GM18858 (cell line): ENCODE results near the gene C21orf91.

Experiments
- ATAC-seq: cut with Tn5 transposase; IDR thresholded peaks from one replicate; pipeline ENCODE4 v1.9.1; 2021; ENCODE audit not compliant: unreplicated experiment

C21orf91 gene

GRCh38 chr21:17798796-17799195 is 20.4 kb downstream of the C21orf91 start:
- no peak for ATAC-seq

- no peak for ATAC-seq
Observed at GRCh38 chr21:17797967-17798366, 21.2 kb downstream of the C21orf91 start.

GRCh38 chr21:17796503-17796902 is 22.7 kb downstream of the C21orf91 start:
- no peak for ATAC-seq

- no peak for ATAC-seq
Observed at GRCh38 chr21:17796037-17796403, 23.1 kb downstream of the C21orf91 start.

- no peak for ATAC-seq
Observed at GRCh38 chr21:17795146-17796036, 23.8 kb downstream of the C21orf91 start.

- ATAC-seq, result no peak
Observed at GRCh38 chr21:17794518-17795145, 24.5 kb downstream of the C21orf91 start.

GRCh38 chr21:17793246-17794123 is 25.7 kb downstream of the C21orf91 start:
- ATAC-seq, result peak; percentile 59

GRCh38 chr21:17789656-17790055 is 29.5 kb downstream of the C21orf91 start:
- ATAC-seq, result no peak

- no peak for ATAC-seq
Observed at GRCh38 chr21:17789069-17789468, 30.1 kb downstream of the C21orf91 start.

GRCh38 chr21:17786851-17787181 is 32.3 kb downstream of the C21orf91 start:
- no peak for ATAC-seq

GRCh38 chr21:17786071-17786850 is 32.9 kb downstream of the C21orf91 start:
- no peak for ATAC-seq

GRCh38 chr21:17785403-17785788 is 33.8 kb downstream of the C21orf91 start:
- ATAC-seq, result no peak

- peak; percentile 54 for ATAC-seq
Observed at GRCh38 chr21:17784604-17785402, 34.4 kb downstream of the C21orf91 start.

GRCh38 chr21:17784180-17784598 is 35.0 kb downstream of the C21orf91 start:
- ATAC-seq, result peak; percentile 36

- peak; percentile 27 for ATAC-seq
Observed at GRCh38 chr21:17783481-17784179, 35.5 kb downstream of the C21orf91 start.

- no peak for ATAC-seq
Observed at GRCh38 chr21:17783003-17783402, 36.2 kb downstream of the C21orf91 start.

- ATAC-seq, result no peak
Observed at GRCh38 chr21:17782051-17782450, 37.1 kb downstream of the C21orf91 start.

GRCh38 chr21:17781524-17781923 is 37.6 kb downstream of the C21orf91 start:
- ATAC-seq, result no peak

GRCh38 chr21:17780539-17780938 is 38.6 kb downstream of the C21orf91 start:
- peak; percentile 23 for ATAC-seq
